Gastrocnemius medialis (tissue), 4 donors: ENCODE results near the gene F2RL1. TPM values are rescaled to one million over a fixed set of nuclear protein-coding genes. Genes with fewer than 3 reads are reported as not detected.
"Not testable (repeated sequence)": the region's sequence is repeated elsewhere in the genome, so short reads cannot be mapped to it uniquely, and the experiment has no call there.

ENCODE experiments used
- ATAC-seq, 2 donors: fragments of 150-250 bp; one replicate each; pipeline ENCODE4 v1.9.1; 2016
- DNase-seq, 2 donors: peaks; one replicate each; pipeline ENCODE4 v3.0.0-alpha.2; 2019
- H3K27ac ChIP-seq, 4 donors: fragments of 200-600 bp; sonication (generic); 1 replicate in 1 of 4; 2 replicates in 3 of 4; pipeline ENCODE4 v1.5.1; 2016 to 2018; ENCODE audit warnings: mild to moderate bottlenecking in 2 of 4, moderate library complexity in 1 of 4
- H3K27me3 ChIP-seq, 3 donors: fragments of 200-600 bp; sonication (generic) in 2 of 3; 1 replicate in 1 of 3; 2 replicates in 2 of 3; pipeline versions ENCODE4 v1.5.1 to v1.6.0; 2016 to 2019; ENCODE audit warnings: mild to moderate bottlenecking in 1 of 3, moderate library complexity in 1 of 3
- H3K36me3 ChIP-seq, 2 donors: fragments of 200-600 bp; sonication (generic) in 1 of 2; one replicate each; pipeline ENCODE4 v1.5.1; 2017 to 2018
- H3K4me1 ChIP-seq, 2 donors: fragments of 200-600 bp; sonication (generic) in 1 of 2; one replicate each; pipeline ENCODE4 v1.5.1; 2016 to 2017; ENCODE audit warnings: mild to moderate bottlenecking in 2 of 2
- H3K4me3 ChIP-seq, 4 donors: fragments of 200-600 bp; sonication (generic) in 3 of 4; 1 replicate in 1 of 4; 2 replicates in 3 of 4; pipeline ENCODE4 v1.5.1; 2016 to 2019; ENCODE audit warnings: mild to moderate bottlenecking in 2 of 4
- H3K9me3 ChIP-seq, 3 donors: fragments of 200-600 bp; sonication (generic) in 2 of 3; 1 replicate in 1 of 3; 2 replicates in 2 of 3; pipeline ENCODE4 v1.5.1; 2016 to 2019
- CTCF ChIP-seq, 5 experiments: fragments of 450-650 bp in 3 of 5; fragments of 200-600 bp in 2 of 5; sonication (generic) in 2 of 5; IDR thresholded peaks in 4 of 5; conservative IDR thresholded peaks in 1 of 5; 1 replicate in 4 of 5; 2 replicates in 1 of 5; pipeline ENCODE4 v1.5.1; 2016 to 2019; ENCODE audit warnings: antibody characterized with exemption in 5 of 5, mild to moderate bottlenecking in 3 of 5, moderate library complexity in 3 of 5
- POLR2A ChIP-seq, 2 donors: fragments of 450-650 bp; IDR thresholded peaks; one replicate each; pipeline ENCODE4 v1.6.1; 2017; ENCODE audit warnings: antibody characterized with exemption in 2 of 2, mild to moderate bottlenecking in 2 of 2, moderate library complexity in 2 of 2
- in situ Hi-C, 4 donors: fragments of 200-750 bp; cut with MboI; loops; one replicate each; pipeline versions ENCODE4 v1.15.0 to v1.8.0; 2017; ENCODE audit warnings: low sequenced_read_pairs in 4 of 4
- intact Hi-C: fragments of 100-400 bp; cut with DNase I; formaldehyde crosslinking; loops from one replicate; pipeline ENCODE4 v1.15.1; 2023; ENCODE audit warnings: low total_unique reads
- total RNA-seq, 4 donors: library from RNA; depleted of rRNA; stranded (reverse); fragments of >200 nt; gene quantifications; one replicate each; pipeline versions ENCODE4 v1.1.0 to v1.2.3, GENCODE V29; 2016

F2RL1 gene
- total RNA-seq, 4 donors from 2014 or later: 0.20 to 0.46 TPM; not detected in 2

- no peaks in the 10 kb centered on the region for H3K27me3 ChIP-seq
- H3K36me3 ChIP-seq: no peaks in the 10 kb centered on the region
- H3K4me3 ChIP-seq: no peak overlapping the region
- no peaks in the 10 kb centered on the region for H3K9me3 ChIP-seq
- no peaks in the 10 kb centered on the region for H3K4me1 ChIP-seq
- in situ Hi-C loops: no loop called here
- no peak for TF ChIP-seq CTCF (IDR thresholded peaks at IDR 0.05 in 4 of 5, conservative IDR thresholded peaks at IDR 0.05 in 1 of 5)
- TF ChIP-seq POLR2A (IDR thresholded peaks at IDR 0.05): no peak
- DNase-seq (no peak), ATAC-seq (no peak)
- intact Hi-C loops: no loop called here
- no peak overlapping the region for H3K27ac ChIP-seq
Observed at GRCh38 chr5:76854644-76855043, 35.8 kb downstream of the F2RL1 start.

- H3K9me3 ChIP-seq, intact Hi-C loops, in situ Hi-C loops, ATAC-seq, H3K4me3 ChIP-seq, H3K4me1 ChIP-seq, H3K27me3 ChIP-seq, H3K27ac ChIP-seq, H3K36me3 ChIP-seq, DNase-seq: not testable (repeated sequence)
Observed at GRCh38 chr5:76855501-76855900, 36.7 kb downstream of the F2RL1 start.

- no peak overlapping the region for H3K4me3 ChIP-seq
- in situ Hi-C loops (no loop called here), intact Hi-C loops (no loop called here)
- ATAC-seq (no peak), DNase-seq (peak in 1 of 2 donors; percentile 13)
- H3K4me1 ChIP-seq: no peaks in the 10 kb centered on the region
- H3K27ac ChIP-seq: no peak overlapping the region
- H3K27me3 ChIP-seq: no peaks in the 10 kb centered on the region
- H3K36me3 ChIP-seq: no peaks in the 10 kb centered on the region
- no peak for TF ChIP-seq CTCF (IDR thresholded peaks at IDR 0.05 in 4 of 5, conservative IDR thresholded peaks at IDR 0.05 in 1 of 5)
- TF ChIP-seq POLR2A (IDR thresholded peaks at IDR 0.05): no peak
- no peaks in the 10 kb centered on the region for H3K9me3 ChIP-seq
Observed at GRCh38 chr5:76855961-76856360, 37.1 kb downstream of the F2RL1 start.

GRCh38 chr5:76856800-76857199 lies 38.0 kb downstream of the F2RL1 start:
- intact Hi-C loops, H3K4me3 ChIP-seq, ATAC-seq, in situ Hi-C loops, H3K27ac ChIP-seq, H3K9me3 ChIP-seq, H3K4me1 ChIP-seq, DNase-seq, H3K36me3 ChIP-seq, H3K27me3 ChIP-seq: not testable (repeated sequence)

GRCh38 chr5:76859591-76860247 lies 40.9 kb downstream of the F2RL1 start:
- intact Hi-C loops: no loop called here

More at GRCh38 chr5:76859591-76860247, 40.9 kb downstream of the F2RL1 start:
- Histone ChIP-seq H3K4me3 (no peak overlapping the region), H3K27me3 (no peaks in the 10 kb centered on the region), H3K9me3 (no peaks in the 10 kb centered on the region), H3K36me3 (no peaks in the 10 kb centered on the region), H3K4me1 (no peaks in the 10 kb centered on the region), H3K27ac (no peak overlapping the region)
- ATAC-seq (no peak), DNase-seq (no peak)
- in situ Hi-C loops: no loop called here
- TF ChIP-seq POLR2A (IDR thresholded peaks at IDR 0.05): no peak
- no peak for TF ChIP-seq CTCF (IDR thresholded peaks at IDR 0.05 in 4 of 5, conservative IDR thresholded peaks at IDR 0.05 in 1 of 5)
